OCI-LY1 (cell line): ENCODE measurements around the gene CFAP74.

ENCODE experiments used
- CTCF ChIP-seq: fragments of 200-600 bp; sonication (generic), shearing (Covaris generic); IDR thresholded peaks from 2 replicates; pipeline ENCODE4 v1.5.1; 2017; ENCODE audit warnings: mild to moderate bottlenecking, antibody characterized with exemption, low read length, moderate library complexity, mixed read lengths
- EZH2 ChIP-seq: fragments of 200-600 bp; sonication (generic), shearing (Covaris generic); IDR thresholded peaks from 2 replicates; pipeline ENCODE4 v1.8.0; 2017; ENCODE audit warnings: borderline replicate concordance, mixed run types, mild to moderate bottlenecking, antibody characterized with exemption, low read length, moderate library complexity, mixed read lengths

- TF ChIP-seq CTCF (no peak), EZH2 (no peak)
These were observed 62.3 kb downstream of the CFAP74 start for GRCh38 chr1:1941211-1941841.
